AG08396 (cell line): ENCODE data around the gene CHN2.

ENCODE experiments used
- DNase-seq: peaks from one replicate; pipeline ENCODE4 v3.0.0; 2012; ENCODE audit warnings: low spot score, mixed read lengths

CHN2 gene

GRCh38 chr7:29364661-29365060, 170.1 kb downstream of the CHN2 start:
- no peak for DNase-seq

DNA sequence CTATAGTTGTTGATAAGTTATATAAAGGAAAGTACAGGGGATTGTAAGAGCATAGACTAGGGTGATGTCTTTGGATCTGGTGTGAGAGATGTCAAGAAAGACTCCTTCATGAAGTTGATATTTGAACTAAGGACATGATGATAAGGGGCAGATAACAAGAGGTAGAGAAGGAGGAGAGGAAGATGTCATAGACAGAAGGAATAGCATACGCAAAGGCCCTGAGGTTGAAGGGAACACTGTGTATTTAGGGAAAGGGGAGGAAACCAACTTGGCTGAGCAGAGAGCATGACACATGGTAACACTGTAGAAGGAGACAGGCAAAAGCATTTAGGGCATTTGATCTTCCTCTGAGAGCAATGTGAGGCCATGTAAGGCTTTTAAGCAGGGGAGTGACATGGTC, 170.8 kb downstream of the CHN2 start:
- DNase-seq, result no peak

DNA sequence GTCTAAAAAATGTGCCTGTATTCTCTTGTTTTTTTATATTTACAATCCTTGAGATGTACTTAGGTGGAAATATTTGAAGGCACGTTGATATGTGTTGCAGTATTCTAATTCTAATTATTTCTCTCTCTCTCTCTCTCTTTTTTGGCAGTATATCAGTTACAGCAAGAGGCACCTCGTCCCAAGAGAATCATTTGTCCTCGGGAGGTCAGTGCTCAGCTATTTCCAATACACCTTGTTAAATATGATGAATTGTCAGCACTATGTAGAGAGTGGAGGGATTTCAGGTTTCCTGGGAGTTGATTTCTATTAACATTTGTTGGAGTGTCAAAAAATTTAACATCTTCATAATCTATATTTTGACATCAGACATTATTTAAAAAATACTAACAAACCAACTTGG, 173.2 kb downstream of the CHN2 start:
- DNase-seq, result no peak

DNA sequence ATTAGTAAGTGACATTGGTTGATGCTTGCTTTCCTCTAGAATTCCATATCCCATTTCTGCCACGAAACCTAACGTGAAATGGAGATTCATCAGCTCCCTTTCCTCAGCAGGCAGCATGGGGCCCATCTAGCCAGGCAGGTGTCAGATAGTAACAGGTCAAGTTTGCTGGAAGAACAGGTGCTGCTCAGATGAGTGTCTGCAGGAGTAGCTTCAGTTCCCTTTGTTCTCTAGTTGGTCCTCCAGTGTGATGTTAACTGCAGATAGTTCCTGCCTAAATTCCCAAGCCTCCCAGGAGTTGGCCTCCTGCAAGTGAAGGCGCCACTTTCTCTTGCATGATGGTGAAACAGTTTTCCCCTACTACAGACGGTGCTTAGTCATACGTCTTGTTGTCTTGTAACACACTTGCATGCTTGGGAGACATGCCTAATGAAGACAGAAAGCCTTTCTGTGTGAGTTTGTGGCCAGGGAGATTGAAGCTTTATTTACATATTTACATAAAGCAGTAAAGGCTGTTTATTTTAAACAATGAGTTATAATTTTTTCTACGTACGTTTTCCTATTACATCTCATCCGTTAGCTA, 175.4 kb downstream of the CHN2 start:
- no peak for DNase-seq

GRCh38 chr7:29370531-29371314, 176.1 kb downstream of the CHN2 start:
- no peak for DNase-seq

DNA sequence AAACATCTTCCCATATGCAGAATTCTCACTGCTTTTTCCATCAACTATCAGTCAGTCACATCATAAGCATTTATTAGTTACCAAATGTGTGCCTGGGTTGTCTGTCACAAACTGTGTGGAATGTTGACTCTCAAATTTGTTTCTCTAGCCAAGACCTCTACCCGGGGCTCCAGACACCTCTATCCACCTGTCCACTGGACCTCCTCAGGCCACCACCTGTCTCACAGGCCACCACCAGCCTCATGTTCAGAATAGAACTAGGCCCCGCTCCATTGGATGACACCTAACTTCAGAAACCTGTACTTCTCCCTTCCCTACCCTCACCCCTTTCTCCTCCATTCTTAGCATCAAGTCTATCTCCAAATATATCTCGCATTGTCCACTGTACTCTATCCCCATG, 176.9 kb downstream of the CHN2 start:
- DNase-seq, result no peak

DNA sequence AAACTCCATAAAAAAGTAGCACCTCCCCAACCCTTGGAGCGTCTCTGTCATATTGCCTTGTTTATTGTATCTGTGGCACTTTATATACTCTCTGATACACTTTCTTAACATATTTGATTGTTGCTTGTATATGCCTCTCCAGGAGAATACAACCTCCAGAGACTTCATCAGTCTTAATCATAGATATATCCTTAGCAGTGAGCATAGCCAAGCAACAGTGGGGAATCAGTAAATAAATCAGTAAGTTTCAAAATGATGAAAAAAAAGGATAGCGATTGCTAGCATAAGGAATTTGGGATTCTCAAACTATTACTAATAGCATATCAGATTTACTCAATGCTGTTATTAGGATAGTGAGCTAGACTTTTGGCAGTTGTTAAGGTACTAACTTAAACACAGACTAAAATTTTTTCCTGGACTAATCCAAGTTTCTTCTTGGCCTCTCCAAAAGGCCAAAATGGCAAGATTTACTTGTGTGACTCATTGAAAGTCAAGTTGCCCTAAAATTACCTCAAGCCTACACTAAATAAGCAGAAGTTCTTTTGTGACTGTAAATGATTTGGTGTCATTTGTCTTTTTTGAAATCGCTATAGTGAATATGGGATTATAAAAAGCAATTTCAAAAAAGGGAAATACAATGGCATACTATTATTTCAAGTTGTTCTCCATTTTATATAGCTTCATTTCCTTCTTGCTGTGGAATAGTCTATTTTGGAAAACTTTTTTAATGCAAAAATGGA, 177.9 kb downstream of the CHN2 start:
- no peak for DNase-seq

GRCh38 chr7:29375641-29376562, 181.3 kb downstream of the CHN2 start:
- DNase-seq, result no peak

DNA sequence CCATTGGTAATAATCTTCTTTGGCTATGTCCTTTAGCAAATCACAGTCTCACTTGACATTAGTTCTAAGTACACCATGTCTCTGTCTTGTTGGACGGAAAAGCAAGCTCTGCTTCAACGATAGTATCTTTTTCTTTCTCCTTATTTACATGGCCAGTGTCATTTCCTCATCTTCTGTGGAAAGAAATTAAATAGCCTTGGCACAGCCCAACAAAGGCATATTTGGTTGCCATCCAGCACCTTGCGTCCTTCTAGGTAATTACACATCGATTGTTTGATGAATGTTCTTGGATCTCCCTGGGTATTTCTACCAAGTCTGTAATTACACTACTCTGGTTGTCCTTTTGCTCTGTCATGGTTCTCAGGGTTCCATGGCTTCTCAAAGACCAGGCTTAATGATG, 183.1 kb downstream of the CHN2 start:
- DNase-seq, result no peak

DNA sequence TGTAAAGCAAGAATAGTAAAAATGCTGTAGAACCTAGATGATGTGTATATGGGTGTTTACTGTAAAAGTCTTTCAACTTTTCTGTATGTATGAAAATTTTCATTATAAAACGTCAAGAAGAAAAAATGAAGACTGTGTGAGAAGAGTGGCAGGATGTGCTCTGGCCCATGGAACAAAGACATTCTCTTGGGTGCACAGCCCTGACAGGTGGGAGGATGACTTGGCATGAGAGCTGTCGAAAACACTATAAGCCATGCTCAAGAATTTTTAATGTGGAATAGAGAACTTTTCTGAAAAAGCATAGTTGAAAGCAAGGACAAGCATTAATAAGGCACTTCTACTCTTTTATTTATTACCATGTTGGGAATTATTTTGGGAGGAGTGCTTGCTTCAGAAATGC, 185.0 kb downstream of the CHN2 start:
- no peak for DNase-seq

DNA sequence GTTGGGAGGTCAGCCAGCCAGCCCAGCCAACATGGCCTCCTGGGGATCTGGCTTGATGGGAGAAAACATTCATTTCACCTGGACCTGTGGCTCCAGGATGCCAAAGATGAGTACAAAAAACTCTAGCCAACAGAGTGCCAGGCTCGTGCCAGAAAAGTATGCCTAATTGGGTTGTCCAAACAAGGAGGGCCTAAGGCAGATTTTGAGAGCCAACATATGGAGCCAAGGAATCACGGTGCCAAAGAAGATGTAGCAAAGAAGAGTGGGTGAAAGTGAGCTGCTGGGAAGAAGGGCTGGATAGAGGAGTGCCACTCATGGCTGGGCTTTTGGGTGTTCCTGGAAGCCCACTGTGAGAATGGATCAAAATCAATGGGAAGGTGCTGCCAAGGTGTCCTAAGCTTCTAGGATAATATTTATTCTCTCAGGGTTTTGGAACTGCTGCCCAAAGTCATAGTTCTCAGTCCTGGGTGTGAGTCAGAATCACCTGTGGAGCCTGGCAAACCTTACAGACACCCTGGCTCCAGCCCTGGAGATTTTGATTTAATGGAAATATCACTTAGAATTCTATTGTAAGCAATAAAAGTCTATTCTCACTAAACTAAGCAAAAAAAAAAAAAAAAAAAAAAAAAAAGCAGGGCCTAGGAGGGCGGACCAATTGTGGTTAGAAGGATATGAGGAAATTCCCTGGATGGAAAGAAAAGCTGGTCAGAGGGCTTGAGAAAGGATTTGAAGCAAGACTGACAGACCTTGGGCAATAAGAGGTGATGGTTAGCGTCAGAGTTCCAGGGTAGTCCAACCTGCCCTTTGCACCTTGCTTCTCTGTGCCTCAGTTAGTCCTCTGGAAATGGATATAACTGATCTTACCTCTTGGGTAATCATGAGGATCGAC, 186.9 kb downstream of the CHN2 start:
- DNase-seq, result no peak

GRCh38 chr7:29384277-29384676, 189.7 kb downstream of the CHN2 start:
- DNase-seq, result no peak

DNA sequence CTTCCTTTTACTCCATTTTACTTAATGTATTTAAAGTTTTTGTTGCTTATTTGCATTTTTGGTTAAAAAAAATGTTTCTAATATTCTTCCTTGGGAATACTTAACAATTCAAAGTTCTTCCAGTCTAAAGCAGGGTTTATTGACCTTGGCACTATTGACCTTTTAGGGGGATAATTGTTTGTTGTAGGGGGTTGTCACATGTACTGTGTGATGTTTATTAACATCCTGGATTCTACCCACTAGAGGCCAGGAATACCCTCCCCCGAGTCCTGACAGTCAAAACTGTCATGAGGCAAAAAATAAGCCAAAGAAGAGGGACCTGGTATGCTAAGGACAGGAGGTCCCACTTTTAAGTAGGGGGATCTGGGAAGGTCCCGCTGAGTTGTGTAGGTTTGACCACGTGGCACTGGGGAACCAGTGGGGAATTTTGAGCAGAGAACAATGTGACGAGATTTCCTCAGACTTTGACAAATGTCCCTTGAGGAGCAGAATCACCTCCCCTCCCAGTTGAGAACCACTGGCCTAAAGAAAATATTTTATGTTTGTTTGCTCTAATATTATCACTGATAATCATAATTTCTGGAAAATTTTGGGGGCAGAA, 190.7 kb downstream of the CHN2 start:
- DNase-seq, result no peak

DNA sequence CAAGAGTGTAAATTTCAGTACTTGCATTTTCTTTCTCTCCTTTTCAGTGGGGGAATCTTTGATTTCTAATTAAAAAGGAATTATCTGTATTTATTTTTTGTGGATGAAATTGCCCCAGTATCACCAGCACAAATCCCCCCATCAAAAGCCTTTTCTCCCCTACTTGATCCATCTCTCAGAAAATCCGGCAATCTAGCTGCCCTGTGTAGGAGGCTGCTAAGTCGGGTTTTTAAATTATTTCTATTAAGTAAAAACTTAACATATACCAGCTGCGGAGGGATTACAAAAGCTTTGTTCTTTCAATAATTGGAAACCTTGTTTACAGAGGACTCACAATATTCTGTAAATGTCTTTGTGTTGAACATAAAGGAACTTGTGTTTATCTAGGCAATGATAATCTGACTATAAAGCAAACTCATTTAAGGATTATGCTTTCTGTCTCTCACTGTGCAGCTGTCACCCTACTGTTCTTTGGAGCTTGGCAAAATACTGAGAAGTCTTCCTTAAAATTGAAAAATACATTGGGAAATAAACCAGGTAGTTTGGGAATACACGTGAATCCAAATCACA, 191.7 kb downstream of the CHN2 start:
- no peak for DNase-seq

- no peak for DNase-seq
These were observed 196.7 kb downstream of the CHN2 start for GRCh38 chr7:29391262-29391661.

GRCh38 chr7:29394321-29394720, 199.7 kb downstream of the CHN2 start:
- no peak for DNase-seq

- no peak for DNase-seq
These were observed 202.0 kb downstream of the CHN2 start for GRCh38 chr7:29396563-29396962.

- DNase-seq, result no peak
These were observed 202.8 kb downstream of the CHN2 start for GRCh38 chr7:29397398-29397797.

- DNase-seq, result no peak
These were observed 203.4 kb downstream of the CHN2 start for GRCh38 chr7:29398011-29398410.

DNA sequence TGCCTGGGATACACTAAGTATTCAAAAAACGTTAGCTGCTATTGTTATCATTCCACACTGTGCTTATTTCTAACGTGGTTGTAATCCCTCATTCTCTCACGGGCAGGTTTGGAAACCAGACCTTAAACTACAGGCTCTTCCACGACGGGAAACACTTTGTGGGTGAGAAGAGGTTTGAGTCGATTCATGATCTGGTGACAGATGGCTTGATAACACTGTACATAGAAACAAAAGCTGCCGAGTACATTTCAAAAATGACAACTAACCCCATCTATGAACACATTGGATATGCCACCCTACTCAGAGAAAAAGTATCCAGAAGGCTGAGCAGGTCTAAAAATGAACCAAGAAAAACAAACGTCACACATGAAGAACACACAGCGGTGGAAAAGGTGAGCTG, 205.9 kb downstream of the CHN2 start:
- DNase-seq, result no peak
